Prostate gland (tissue), 2 donors: ENCODE data around the gene DUSP2.

Source experiments
- CTCF ChIP-seq, 4 experiments: fragments of 200-600 bp in 2 of 4; fragments of 450-650 bp in 2 of 4; sonication (generic) in 2 of 4; IDR thresholded peaks; 1 replicate in 3 of 4; 2 replicates in 1 of 4; pipeline ENCODE4 v1.5.1; 2016 to 2019; ENCODE audit warnings: antibody characterized with exemption in 4 of 4, mild to moderate bottlenecking in 2 of 4, moderate library complexity in 2 of 4
- POLR2A ChIP-seq: fragments of 450-650 bp; IDR thresholded peaks from one replicate; pipeline ENCODE4 v1.6.1; 2016; ENCODE audit warnings: antibody characterized with exemption, mild to moderate bottlenecking

GRCh38 chr2:96184188-96184587, 38.9 kb upstream of the DUSP2 start:
- no peak for TF ChIP-seq POLR2A
- TF ChIP-seq CTCF (IDR thresholded peaks at IDR 0.05), result no peak
